SK-N-SH treated with all-trans-retinoic acid at 6 μM for 48 hours (cell line): Measurements from ENCODE around the gene DGKG.

Source experiments
- ATAC-seq: fragments of 200-7000 bp; cut with Tn5 transposase; 3 replicates; pipeline ENCODE4 v1.9.1; 2020; ENCODE audit warnings: mild to moderate bottlenecking, moderate library complexity
- CSDC2 ChIP-seq: fragments of 250-450 bp; sonication (Bioruptor Pico); IDR thresholded peaks from 2 replicates; pipeline ENCODE4 v1.5.0; 2020; ENCODE audit warnings: mild to moderate bottlenecking, moderate library complexity
- ESRRG ChIP-seq: fragments of 250-450 bp; sonication (Bioruptor Pico); IDR thresholded peaks from 2 replicates; pipeline ENCODE4 v1.6.1; 2021; ENCODE audit warnings: mild to moderate bottlenecking
- GLIS3 ChIP-seq: fragments of 250-450 bp; sonication (Bioruptor Pico); IDR thresholded peaks from 2 replicates; pipeline ENCODE4 v1.5.0; 2020; ENCODE audit warnings: mild to moderate bottlenecking, moderate library complexity
- ISL1 ChIP-seq: fragments of 250-450 bp; sonication (Bioruptor Pico); IDR thresholded peaks from 2 replicates; pipeline ENCODE4 v2.1.2; 2022; ENCODE audit warnings: mild to moderate bottlenecking, moderate library complexity
- PPARA ChIP-seq: fragments of 250-450 bp; sonication (Bioruptor Pico); IDR thresholded peaks from 2 replicates; pipeline ENCODE4 v1.5.0; 2020; ENCODE audit warnings: mild to moderate bottlenecking, borderline replicate concordance
- RARB ChIP-seq: fragments of 250-450 bp; sonication (Bioruptor Pico); IDR thresholded peaks from 2 replicates; pipeline ENCODE4 v1.8.0; 2021; ENCODE audit warnings: mild to moderate bottlenecking, moderate library complexity
- TCF4 ChIP-seq: fragments of 250-450 bp; sonication (Bioruptor Pico); IDR thresholded peaks from 2 replicates; pipeline ENCODE4 v1.8.0; 2021; ENCODE audit warnings: mild to moderate bottlenecking, moderate library complexity, borderline replicate concordance
- TOX ChIP-seq: fragments of 250-450 bp; sonication (Bioruptor Pico); IDR thresholded peaks from 2 replicates; pipeline ENCODE4 v1.8.0; 2021; ENCODE audit warnings: mild to moderate bottlenecking, moderate library complexity, borderline replicate concordance
- ZC3H10 ChIP-seq: fragments of 250-450 bp; sonication (Bioruptor Pico); IDR thresholded peaks from 2 replicates; pipeline ENCODE4 v1.5.1; 2021; ENCODE audit warnings: mild to moderate bottlenecking, moderate library complexity
- ZFP3 ChIP-seq: fragments of 250-450 bp; sonication (Bioruptor Pico); IDR thresholded peaks from 2 replicates; pipeline ENCODE4 v1.5.0; 2020; ENCODE audit warnings: mild to moderate bottlenecking, moderate library complexity
- ZFP30 ChIP-seq: fragments of 450-650 bp; formaldehyde crosslinking; IDR thresholded peaks from 2 replicates; pipeline ENCODE4 v1.5.0; 2022; ENCODE audit warnings: mild to moderate bottlenecking, moderate library complexity
- ZNF565 ChIP-seq: fragments of 450-650 bp; formaldehyde crosslinking; conservative IDR thresholded peaks from 2 replicates; pipeline ENCODE4 v1.5.0; 2020; ENCODE audit warnings: low read depth, mild to moderate bottlenecking, moderate library complexity
- ZNF70 ChIP-seq: fragments of 450-650 bp; formaldehyde crosslinking; IDR thresholded peaks from 2 replicates; pipeline ENCODE4 v1.5.0; 2020; ENCODE audit warnings: mild to moderate bottlenecking, moderate library complexity
- TF ChIP-seq, protein P1 (sequence below): fragments of 250-450 bp; sonication (Bioruptor Pico); IDR thresholded peaks from 2 replicates; pipeline ENCODE4 v1.8.0; 2020; ENCODE audit warnings: mild to moderate bottlenecking, moderate library complexity, borderline replicate concordance
- TF ChIP-seq, protein P2 (sequence below): fragments of 250-450 bp; sonication (Bioruptor Pico); IDR thresholded peaks from 2 replicates; pipeline ENCODE4 v1.8.0; 2021; ENCODE audit warnings: low read depth, mild to moderate bottlenecking, moderate library complexity, borderline replicate concordance
- TF ChIP-seq, protein P3 (sequence below): fragments of 250-450 bp; sonication (Bioruptor Pico); IDR thresholded peaks from 2 replicates; pipeline ENCODE4 v1.5.0; 2020; ENCODE audit warnings: mild to moderate bottlenecking, moderate library complexity
- TF ChIP-seq, protein P4 (sequence below): fragments of 250-450 bp; sonication (Bioruptor Pico); IDR thresholded peaks from 2 replicates; pipeline ENCODE4 v1.5.1; 2021; ENCODE audit warnings: mild to moderate bottlenecking, moderate library complexity

Gene DGKG

DNA sequence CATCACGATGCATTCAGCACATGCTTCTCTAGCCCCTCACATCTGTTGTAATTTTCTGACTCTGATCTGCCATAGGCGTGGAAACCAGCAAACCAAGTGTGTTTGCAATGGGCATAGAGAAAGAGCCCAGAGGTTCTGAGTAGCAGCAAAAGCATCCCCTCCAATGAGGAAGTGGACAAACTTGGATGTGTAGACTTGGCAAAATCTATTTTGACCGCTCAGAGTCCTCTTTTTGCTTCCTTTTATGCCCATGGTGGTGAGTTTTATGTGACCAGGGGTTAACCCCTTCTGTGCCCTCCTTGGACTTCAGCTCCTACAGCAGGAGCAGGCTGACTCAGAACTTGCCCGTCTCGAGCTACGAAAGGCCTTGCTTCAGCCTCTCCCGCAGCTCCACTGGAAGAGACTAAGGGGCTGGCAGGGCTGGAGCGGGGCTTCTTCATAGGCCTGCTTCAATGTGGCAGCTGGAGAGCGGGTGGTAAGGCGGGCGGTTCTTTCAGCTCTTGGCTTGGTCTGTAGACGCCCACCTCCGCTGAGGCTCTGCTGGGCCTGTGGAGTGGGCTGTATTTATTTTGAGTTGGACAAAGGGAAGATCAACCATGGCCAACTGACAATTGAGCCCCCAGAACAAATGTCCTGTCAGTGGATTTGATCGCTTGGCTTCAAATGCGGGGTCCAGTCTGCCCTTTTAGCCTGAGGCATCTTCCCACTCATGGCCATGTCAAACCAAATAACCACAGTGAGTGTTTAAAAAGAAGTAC is 246.6 kb downstream of the DGKG start (continued):
- TF ChIP-seq, protein P1, sequence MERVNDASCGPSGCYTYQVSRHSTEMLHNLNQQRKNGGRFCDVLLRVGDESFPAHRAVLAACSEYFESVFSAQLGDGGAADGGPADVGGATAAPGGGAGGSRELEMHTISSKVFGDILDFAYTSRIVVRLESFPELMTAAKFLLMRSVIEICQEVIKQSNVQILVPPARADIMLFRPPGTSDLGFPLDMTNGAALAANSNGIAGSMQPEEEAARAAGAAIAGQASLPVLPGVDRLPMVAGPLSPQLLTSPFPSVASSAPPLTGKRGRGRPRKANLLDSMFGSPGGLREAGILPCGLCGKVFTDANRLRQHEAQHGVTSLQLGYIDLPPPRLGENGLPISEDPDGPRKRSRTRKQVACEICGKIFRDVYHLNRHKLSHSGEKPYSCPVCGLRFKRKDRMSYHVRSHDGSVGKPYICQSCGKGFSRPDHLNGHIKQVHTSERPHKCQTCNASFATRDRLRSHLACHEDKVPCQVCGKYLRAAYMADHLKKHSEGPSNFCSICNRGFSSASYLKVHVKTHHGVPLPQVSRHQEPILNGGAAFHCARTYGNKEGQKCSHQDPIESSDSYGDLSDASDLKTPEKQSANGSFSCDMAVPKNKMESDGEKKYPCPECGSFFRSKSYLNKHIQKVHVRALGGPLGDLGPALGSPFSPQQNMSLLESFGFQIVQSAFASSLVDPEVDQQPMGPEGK: no peak

GRCh38 chr3:186110975-186111974 is 250.8 kb downstream of the DGKG start:
- no peak for TF ChIP-seq TCF4
- TF ChIP-seq, protein P2, sequence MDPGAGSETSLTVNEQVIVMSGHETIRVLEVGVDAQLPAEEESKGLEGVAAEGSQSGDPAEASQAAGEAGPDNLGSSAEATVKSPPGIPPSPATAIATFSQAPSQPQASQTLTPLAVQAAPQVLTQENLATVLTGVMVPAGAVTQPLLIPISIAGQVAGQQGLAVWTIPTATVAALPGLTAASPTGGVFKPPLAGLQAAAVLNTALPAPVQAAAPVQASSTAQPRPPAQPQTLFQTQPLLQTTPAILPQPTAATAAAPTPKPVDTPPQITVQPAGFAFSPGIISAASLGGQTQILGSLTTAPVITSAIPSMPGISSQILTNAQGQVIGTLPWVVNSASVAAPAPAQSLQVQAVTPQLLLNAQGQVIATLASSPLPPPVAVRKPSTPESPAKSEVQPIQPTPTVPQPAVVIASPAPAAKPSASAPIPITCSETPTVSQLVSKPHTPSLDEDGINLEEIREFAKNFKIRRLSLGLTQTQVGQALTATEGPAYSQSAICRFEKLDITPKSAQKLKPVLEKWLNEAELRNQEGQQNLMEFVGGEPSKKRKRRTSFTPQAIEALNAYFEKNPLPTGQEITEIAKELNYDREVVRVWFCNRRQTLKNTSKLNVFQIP (CRISPR knock-in tag): no peak
- no peak for TF ChIP-seq ESRRG (CRISPR knock-in tag)
- TF ChIP-seq, protein P3, sequence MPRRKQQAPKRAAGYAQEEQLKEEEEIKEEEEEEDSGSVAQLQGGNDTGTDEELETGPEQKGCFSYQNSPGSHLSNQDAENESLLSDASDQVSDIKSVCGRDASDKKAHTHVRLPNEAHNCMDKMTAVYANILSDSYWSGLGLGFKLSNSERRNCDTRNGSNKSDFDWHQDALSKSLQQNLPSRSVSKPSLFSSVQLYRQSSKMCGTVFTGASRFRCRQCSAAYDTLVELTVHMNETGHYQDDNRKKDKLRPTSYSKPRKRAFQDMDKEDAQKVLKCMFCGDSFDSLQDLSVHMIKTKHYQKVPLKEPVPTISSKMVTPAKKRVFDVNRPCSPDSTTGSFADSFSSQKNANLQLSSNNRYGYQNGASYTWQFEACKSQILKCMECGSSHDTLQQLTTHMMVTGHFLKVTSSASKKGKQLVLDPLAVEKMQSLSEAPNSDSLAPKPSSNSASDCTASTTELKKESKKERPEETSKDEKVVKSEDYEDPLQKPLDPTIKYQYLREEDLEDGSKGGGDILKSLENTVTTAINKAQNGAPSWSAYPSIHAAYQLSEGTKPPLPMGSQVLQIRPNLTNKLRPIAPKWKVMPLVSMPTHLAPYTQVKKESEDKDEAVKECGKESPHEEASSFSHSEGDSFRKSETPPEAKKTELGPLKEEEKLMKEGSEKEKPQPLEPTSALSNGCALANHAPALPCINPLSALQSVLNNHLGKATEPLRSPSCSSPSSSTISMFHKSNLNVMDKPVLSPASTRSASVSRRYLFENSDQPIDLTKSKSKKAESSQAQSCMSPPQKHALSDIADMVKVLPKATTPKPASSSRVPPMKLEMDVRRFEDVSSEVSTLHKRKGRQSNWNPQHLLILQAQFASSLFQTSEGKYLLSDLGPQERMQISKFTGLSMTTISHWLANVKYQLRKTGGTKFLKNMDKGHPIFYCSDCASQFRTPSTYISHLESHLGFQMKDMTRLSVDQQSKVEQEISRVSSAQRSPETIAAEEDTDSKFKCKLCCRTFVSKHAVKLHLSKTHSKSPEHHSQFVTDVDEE: no peak
- no peak for TF ChIP-seq PPARA (CRISPR knock-in tag)
- TF ChIP-seq, all 23 proteins: peak for 0
- ATAC-seq: no peak

DNA sequence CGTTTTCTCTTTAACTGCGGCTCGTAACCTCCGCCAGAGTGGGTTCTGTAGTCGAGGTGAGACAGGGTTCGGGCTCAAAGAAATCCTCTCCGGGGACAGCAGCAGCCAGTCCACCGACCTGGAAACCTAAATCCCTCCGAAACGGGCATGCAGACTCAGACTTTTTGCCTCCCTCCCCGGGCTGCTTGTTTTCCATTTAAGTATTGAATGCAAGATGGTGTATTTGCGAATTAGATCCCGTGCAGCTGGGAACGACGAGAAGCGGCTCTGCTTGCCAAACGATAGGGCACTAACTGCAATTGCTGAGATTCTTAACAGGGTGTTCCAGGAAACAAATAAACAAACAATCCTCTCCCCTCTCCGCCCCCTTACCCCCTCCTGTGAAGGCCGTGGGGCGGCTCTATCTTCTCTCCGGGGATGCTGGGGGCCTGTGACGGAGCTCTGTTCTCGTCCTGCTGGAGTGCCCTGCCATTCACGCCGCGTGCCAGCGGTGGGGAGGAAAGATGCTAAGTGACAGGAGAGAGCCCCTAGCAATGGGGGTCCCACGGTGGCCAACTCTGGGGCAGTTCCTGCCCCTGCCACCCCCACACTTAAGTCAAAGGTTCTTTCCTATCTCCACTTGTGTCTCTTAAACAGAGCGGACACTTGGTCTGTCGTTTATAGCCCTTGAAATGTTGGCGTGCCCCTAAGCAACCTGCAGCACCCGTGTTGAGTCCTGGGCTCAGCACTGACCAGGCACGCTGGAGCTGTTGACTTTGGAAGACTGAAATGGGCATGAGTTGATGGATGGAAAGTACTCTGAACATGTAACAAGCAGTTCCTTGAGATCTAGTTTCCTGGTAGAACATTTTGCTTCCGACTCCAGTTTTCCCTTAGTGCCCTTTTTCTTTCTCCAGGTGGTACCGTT is 251.9 kb downstream of the DGKG start:
- TF ChIP-seq ZNF565 (CRISPR knock-in tag) (no peak), TCF4 (no peak), ZFP3 (CRISPR knock-in tag) (no peak), ISL1 (CRISPR knock-in tag) (no peak), PPARA (CRISPR knock-in tag) (no peak), RARB (CRISPR knock-in tag) (no peak), TOX (no peak), GLIS3 (CRISPR knock-in tag) (no peak), ZNF70 (no peak), CSDC2 (CRISPR knock-in tag) (no peak), ESRRG (CRISPR knock-in tag) (no peak), ZC3H10 (no peak), ZFP30 (CRISPR knock-in tag) (no peak)
- TF ChIP-seq, protein P4, sequence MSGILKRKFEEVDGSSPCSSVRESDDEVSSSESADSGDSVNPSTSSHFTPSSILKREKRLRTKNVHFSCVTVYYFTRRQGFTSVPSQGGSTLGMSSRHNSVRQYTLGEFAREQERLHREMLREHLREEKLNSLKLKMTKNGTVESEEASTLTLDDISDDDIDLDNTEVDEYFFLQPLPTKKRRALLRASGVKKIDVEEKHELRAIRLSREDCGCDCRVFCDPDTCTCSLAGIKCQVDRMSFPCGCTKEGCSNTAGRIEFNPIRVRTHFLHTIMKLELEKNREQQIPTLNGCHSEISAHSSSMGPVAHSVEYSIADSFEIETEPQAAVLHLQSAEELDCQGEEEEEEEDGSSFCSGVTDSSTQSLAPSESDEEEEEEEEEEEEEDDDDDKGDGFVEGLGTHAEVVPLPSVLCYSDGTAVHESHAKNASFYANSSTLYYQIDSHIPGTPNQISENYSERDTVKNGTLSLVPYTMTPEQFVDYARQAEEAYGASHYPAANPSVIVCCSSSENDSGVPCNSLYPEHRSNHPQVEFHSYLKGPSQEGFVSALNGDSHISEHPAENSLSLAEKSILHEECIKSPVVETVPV: no peak
- TF ChIP-seq, protein P2 (CRISPR knock-in tag): no peak
- TF ChIP-seq, protein P3: no peak
- ATAC-seq: no peak
